GM10248 (cell line): ENCODE measurements around the gene CACNA1E.

Experiments used
- CTCF ChIA-PET: fragments of 300-600 bp; sonication (Branson Sonifier 250); formaldehyde crosslinking; extraction: SDS; loops from one replicate; lab custom pipeline; 2021; ENCODE audit warnings: antibody characterized with exemption; lab: Yijun Ruan, JAX
- POLR2A ChIA-PET: fragments of 350-650 bp; sonication (Branson Sonifier 250); formaldehyde crosslinking; extraction: SDS; loops from one replicate; lab custom pipeline; 2020; ENCODE audit warnings: antibody characterized with exemption; lab: Yijun Ruan, JAX
- DNase-seq: peaks from one replicate; pipeline ENCODE4 v3.0.0; 2012; ENCODE audit errors: extremely low spot score
- TF ChIP-seq, protein P1 (sequence below): IDR thresholded peaks from 2 replicates; pipeline ENCODE4 v1.5.1; 2012; ENCODE audit warnings: mild to moderate bottlenecking, low read depth; ENCODE audit errors: extremely low read depth, missing control alignments, control extremely low read depth

Gene CACNA1E

DNA sequence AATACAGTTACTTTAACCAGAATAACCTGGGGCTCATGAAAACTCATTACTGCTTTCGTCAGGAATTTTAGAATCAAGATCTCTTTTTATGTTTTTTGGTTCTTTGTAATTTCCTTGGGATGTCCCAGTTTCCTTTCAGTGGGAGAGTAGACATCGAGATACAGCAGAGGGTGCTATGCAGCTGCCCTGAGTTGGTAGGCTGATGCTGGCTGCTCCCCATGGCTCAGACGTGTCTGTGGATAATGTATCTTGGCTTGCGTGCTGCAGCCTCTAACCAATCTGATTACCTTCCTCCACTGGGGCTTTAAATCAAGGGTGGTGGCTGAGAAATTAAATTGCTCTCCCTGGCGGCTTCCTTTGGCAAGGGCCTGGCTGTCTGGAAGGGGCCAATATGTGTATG is 253.7 kb downstream of the CACNA1E start:
- CTCF ChIA-PET: interaction anchor here (1.2 kb wide), 1 partner anchor 11 kb away, joined by 3 read pairs; no protein-coding TSS in a partner anchor
- POLR2A ChIA-PET: no interaction called here
- no peak for DNase-seq
- TF ChIP-seq, protein P1, sequence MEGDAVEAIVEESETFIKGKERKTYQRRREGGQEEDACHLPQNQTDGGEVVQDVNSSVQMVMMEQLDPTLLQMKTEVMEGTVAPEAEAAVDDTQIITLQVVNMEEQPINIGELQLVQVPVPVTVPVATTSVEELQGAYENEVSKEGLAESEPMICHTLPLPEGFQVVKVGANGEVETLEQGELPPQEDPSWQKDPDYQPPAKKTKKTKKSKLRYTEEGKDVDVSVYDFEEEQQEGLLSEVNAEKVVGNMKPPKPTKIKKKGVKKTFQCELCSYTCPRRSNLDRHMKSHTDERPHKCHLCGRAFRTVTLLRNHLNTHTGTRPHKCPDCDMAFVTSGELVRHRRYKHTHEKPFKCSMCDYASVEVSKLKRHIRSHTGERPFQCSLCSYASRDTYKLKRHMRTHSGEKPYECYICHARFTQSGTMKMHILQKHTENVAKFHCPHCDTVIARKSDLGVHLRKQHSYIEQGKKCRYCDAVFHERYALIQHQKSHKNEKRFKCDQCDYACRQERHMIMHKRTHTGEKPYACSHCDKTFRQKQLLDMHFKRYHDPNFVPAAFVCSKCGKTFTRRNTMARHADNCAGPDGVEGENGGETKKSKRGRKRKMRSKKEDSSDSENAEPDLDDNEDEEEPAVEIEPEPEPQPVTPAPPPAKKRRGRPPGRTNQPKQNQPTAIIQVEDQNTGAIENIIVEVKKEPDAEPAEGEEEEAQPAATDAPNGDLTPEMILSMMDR: no peak

DNA sequence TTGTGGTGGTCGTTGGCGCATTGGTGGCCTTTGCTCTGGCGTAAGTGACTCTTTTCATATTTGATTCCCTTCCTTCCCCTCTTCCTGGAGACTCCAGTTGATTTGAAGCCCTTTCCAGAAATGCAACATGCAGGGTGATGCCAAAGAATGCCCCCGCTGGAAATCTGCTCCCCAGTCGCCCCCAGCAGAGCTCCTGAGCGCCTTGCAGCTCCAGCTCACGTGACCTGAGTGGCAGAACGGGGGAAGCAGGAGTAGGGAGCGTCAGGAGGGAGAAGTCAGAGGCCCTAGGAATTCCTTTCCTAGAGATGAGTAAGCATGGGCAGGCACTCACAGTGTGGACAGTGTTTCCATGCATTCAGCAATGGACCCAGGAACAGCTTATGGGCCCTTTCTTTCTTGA is 255.9 kb downstream of the CACNA1E start:
- DNase-seq: no peak
- TF ChIP-seq, protein P1: no peak
- POLR2A ChIA-PET: no interaction called here
- CTCF ChIA-PET: interaction anchor here (1.1 kb wide), 1 partner anchor 22 kb away, joined by 3 read pairs; no protein-coding TSS in a partner anchor

GRCh38 chr1:181742426-181742825 is 259.1 kb downstream of the CACNA1E start:
- ChIA-PET CTCF (interaction anchor here (1.2 to 3.3 kb wide), 3 partner anchors 12 to 194 kb away, joined by 3 to 9 read pairs (median 6); no protein-coding TSS in a partner anchor), POLR2A (no interaction called here)
- no peak for DNase-seq
- TF ChIP-seq, protein P1: no peak

DNA sequence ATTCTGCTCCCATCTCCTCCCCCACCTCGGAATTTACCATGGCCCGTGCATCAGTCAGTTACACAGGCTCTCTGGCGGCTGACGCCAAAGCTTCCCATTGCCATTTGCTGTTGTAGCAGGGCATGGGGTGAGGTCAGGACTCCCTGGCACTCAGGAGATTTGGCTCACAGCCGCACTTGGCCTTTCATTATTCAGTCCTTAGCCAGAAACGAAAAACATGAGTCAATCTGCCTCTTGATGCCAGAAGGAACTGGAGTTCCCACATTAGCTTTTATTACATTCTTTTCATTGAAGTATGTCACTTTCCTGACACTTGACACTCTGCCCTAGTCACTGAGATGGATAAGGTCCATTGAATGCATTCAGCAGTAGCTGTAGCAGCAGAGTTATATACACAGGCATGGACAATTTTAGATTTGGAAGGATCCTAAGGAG is 260.6 kb downstream of the CACNA1E start:
- POLR2A ChIA-PET: no interaction called here
- CTCF ChIA-PET: interaction anchor here (1.5 to 3.3 kb wide), 2 partner anchors 11 to 193 kb away, joined by 6 to 9 read pairs; no protein-coding TSS in a partner anchor
- no peak for DNase-seq
- TF ChIP-seq, protein P1: no peak

GRCh38 chr1:181746224-181746623 is 262.9 kb downstream of the CACNA1E start:
- no peak for DNase-seq
- CTCF ChIA-PET: interaction anchor here (1.0 to 2.0 kb wide), 3 partner anchors 28 to 308 kb away, joined by 3 to 5 read pairs (median 4); no protein-coding TSS in a partner anchor
- TF ChIP-seq, protein P1: no peak
- POLR2A ChIA-PET: no interaction called here

- ChIA-PET CTCF (interaction anchor here (1.4 to 2.1 kb wide), 4 partner anchors 12 to 189 kb away, joined by 3 to 6 read pairs (median 4); no protein-coding TSS in a partner anchor), POLR2A (no interaction called here)
- no peak for DNase-seq
- TF ChIP-seq, protein P1: no peak
These were observed 264.7 kb downstream of the CACNA1E start for GRCh38 chr1:181748013-181748412.
